Motor neuron (in vitro differentiated cells): ENCODE measurements around the gene KRT32. TPM values are rescaled to one million over a fixed set of nuclear protein-coding genes. Genes with fewer than 3 reads are reported as not detected.

Source experiments
- ATAC-seq, 8 experiments: fragments of 200-7000 bp; cut with Tn5 transposase; replicated peaks in 6 of 8; 2 replicates each; pipeline ENCODE4 v1.8.0; 2021; ENCODE audit warnings: mild to moderate bottlenecking in 8 of 8, moderate library complexity in 8 of 8
- H3K27ac ChIP-seq, 2 donors: fragments of 250-450 bp; sonication (Bioruptor Pico); 2 replicates each; pipeline ENCODE4 v1.9.0; 2021; ENCODE audit warnings: antibody characterized with exemption in 2 of 2, mild to moderate bottlenecking in 2 of 2, moderate library complexity in 1 of 2
- H3K4me1 ChIP-seq, 2 donors: fragments of 250-450 bp; sonication (Bioruptor Pico); replicated peaks in 1 of 2; 2 replicates each; pipeline ENCODE4 v1.6.1; 2021; ENCODE audit warnings: antibody characterized with exemption in 2 of 2, mild to moderate bottlenecking in 2 of 2, moderate library complexity in 1 of 2
- H3K4me3 ChIP-seq, 5 donors: fragments of 250-450 bp; sonication (Bioruptor Pico); 2 replicates each; pipeline ENCODE4 v1.9.0; 2021; ENCODE audit warnings: antibody characterized with exemption in 5 of 5, mild to moderate bottlenecking in 5 of 5, moderate library complexity in 4 of 5
- WGBS, 10 experiments: fragments of 450-650 bp; shearing (Covaris generic); methylation state at CpG; one replicate each; pipeline ENCODE4 v1.0.0; 2022; 5-methylcytosine and 5-hydroxymethylcytosine counted together
- in situ Hi-C, 9 experiments: fragments of 400-800 bp; cut with MboI; loops; one replicate each; pipeline ENCODE4 v1.15.0; 2021; ENCODE audit warnings: low sequenced_read_pairs in 9 of 9, low pct_unique_long_range_greater_than_20kb in 2 of 9; ENCODE audit not compliant: unreplicated experiment in 9 of 9
- total RNA-seq, 8 experiments: library from RNA; unstranded; fragments of 300-600 nt; gene quantifications; 2 replicates each; pipeline versions ENCODE4 v1.2.3 to v1.2.4, GENCODE V29; 2022

Gene KRT32
- total RNA-seq, 8 experiments from 2014 or later, result 0.05 TPM; not detected in 7

DNA sequence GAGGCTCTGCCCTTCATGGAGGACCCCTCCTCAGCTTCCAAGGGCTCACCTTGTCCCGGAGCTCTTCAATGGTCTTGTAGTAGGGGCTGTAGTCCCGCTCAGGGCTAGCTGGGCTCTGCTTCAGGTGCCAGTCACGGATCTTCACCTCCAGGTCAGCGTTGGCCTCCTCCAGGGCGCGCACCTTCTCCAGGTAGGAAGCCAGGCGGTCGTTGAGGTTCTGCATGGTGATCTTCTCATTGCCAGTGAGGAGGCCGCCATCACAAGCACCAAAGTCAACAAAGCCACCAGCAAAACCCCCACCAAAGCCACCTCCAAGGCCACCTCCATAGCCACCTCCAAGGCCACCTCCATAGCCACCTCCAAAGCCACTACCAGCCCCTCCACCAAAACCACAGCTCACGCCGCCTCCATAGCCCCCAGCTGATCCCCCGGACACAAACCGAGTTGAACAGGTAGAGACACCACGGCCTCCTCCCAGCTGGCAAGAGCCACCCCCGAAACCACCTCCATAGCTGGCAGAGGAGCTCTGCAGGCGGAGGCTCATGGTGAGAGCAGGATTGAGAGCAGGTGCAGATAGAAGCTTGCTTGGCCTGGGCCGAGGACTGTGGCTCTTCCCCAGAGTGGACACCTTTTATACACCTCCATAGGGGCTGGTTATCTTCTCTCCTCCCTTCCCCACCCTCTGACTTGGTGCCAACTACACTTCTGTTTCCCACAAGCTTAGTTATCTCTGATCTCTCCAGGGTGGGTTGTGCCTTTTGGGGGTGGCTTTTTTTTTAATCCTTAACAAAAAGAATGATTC lies 38.0 kb upstream of the KRT32 start, which contains the start of gene KRT13:
KRT13 (minus strand) TSS at position 606 of the 802 bp plus-strand sequence; CDS start at position 544, 62 bp downstream.
- no peak for ATAC-seq
- in situ Hi-C loops, result loop anchor here in 1 of 9 experiments (25.0 kb wide), 2 partner anchors 93 to 168 kb away; partner anchors contain the start of gene KRT37
- Histone ChIP-seq H3K4me3 (no peak within 1 kb of the TSS), H3K4me1 (peaks cover 6 to 11% of the 10 kb centered on the region in 2 donors), H3K27ac (no peak within 1 kb of the TSS)
- WGBS, 10 experiments, result 50 to 100% (median 95%) methylated on average over 1 to 3 of the region's 17 CpGs; no CpG with 5 or more reads in 4 of the 10 experiments

GRCh38 chr17:41504246-41504977 lies 37.2 kb upstream of the KRT32 start:
- peak in 1 of 8 experiments; percentile 71 for ATAC-seq
- in situ Hi-C loops, result loop anchor here in 1 of 9 experiments (25.0 kb wide), 2 partner anchors 92 to 167 kb away; partner anchors contain the start of gene KRT37
- H3K4me1 ChIP-seq, result peaks cover 6 to 11% of the 10 kb centered on the region in 2 donors
- no peak overlapping the region for H3K27ac ChIP-seq
- WGBS, 10 experiments, result 16 to 100% (median 71%) methylated on average over 1 to 6 of the region's 8 CpGs
- H3K4me3 ChIP-seq, result no peak overlapping the region

DNA sequence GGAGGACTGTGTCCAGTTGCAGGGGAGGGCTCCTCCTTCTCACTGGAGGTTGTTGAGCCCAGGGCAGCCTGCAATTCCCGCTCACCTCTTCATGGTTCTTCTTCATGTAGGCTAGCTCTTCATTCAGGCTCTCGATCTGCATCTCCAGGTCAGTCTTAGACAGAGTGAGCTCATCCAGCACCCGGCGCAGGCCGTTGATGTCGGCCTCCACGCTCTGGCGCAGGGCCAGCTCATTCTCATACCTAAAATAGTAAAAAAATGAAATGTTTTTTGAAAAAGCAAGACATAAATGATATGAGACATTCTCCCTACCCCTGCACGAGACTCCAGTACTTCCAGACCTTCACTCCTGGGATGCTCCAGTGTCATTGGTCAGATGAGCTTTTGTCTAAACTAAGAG lies 36.0 kb upstream of the KRT32 start:
- 60 to 100% (median 86%) methylated on average over 1 to 7 of the region's 9 CpGs; no CpG with 5 or more reads in 2 of the 10 experiments for WGBS, 10 experiments
- no peak for ATAC-seq
- in situ Hi-C loops, result loop anchor here in 1 of 9 experiments (25.0 kb wide), 2 partner anchors 91 to 166 kb away; partner anchors contain the start of gene KRT37

GRCh38 chr17:41500131-41500911 lies 33.1 kb upstream of the KRT32 start:
- in situ Hi-C loops, result loop anchor here in 1 of 9 experiments (25.0 kb wide), 2 partner anchors 88 to 163 kb away; partner anchors contain the start of gene KRT37
- H3K4me1 ChIP-seq, result peaks cover 2 to 3% of the 10 kb centered on the region in 2 donors
- H3K4me3 ChIP-seq, result no peak overlapping the region
- peak in 6 of 8 experiments; percentile 28 to 76 (median 54) for ATAC-seq
- WGBS, 10 experiments, result 7 to 88% (median 60%) methylated on average over 2 to 9 of the region's 15 CpGs; no CpG with 5 or more reads in 3 of the 10 experiments
- H3K27ac ChIP-seq, result no peak overlapping the region

More for the DNA sequence above, 36.0 kb upstream of the KRT32 start:
- Histone ChIP-seq H3K4me3 (no peak overlapping the region), H3K4me1 (peaks cover 6 to 11% of the 10 kb centered on the region in 2 donors), H3K27ac (no peak overlapping the region)

DNA sequence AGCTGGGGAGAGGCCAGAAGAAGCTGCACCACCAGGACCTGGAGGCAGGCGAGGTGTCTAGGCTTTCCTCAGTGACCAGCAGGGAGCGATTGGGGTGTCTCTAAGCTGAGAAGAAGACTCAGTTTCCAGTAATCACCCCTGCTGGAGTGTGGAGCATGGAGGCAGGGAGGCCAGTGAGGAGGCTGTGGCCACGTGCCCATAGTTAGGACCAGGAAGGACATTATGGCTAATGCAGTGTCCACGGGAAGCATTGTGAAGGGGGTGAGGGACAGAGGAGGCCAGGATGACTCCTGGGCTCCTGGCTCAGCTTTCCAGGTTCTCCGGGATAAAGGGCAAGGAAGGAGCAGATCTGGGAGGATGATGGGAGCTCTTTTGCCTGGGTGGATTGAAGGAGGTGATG lies 32.5 kb upstream of the KRT32 start:
- no peak for ATAC-seq
- H3K27ac ChIP-seq, result no peak overlapping the region
- in situ Hi-C loops, result loop anchor here in 2 of 9 experiments (25.0 kb wide), 3 partner anchors 87 to 587 kb away; partner anchors contain the start of gene KRT37 (in 1 of the 2)
- H3K4me3 ChIP-seq, result no peak overlapping the region
- peaks cover 2 to 3% of the 10 kb centered on the region in 2 donors for H3K4me1 ChIP-seq
- 34 to 100% (median 84%) methylated on average over 1 to 4 of the region's 5 CpGs for WGBS, 10 experiments

GRCh38 chr17:41498276-41498675 lies 31.1 kb upstream of the KRT32 start:
- WGBS, 10 experiments, result 50 to 95% (median 83%) methylated on average over 1 to 5 of the region's 6 CpGs; no CpG with 5 or more reads in 1 of the 10 experiments
- no peak overlapping the region for H3K27ac ChIP-seq
- in situ Hi-C loops, result loop anchor here in 2 of 9 experiments (25.0 kb wide), 1 partner anchor 586 kb away; no protein-coding TSS in a partner anchor
- peaks cover 2 to 3% of the 10 kb centered on the region in 2 donors for H3K4me1 ChIP-seq
- H3K4me3 ChIP-seq, result no peak overlapping the region
- no peak for ATAC-seq

- WGBS, 10 experiments, result 0 to 100% (median 85%) methylated on average over 1 to 6 of the region's 12 CpGs; no CpG with 5 or more reads in 4 of the 10 experiments
- peaks cover 2 to 15% of the 10 kb centered on the region in 2 donors for H3K4me1 ChIP-seq
- H3K4me3 ChIP-seq, result no peak overlapping the region
- ATAC-seq, result peak; percentile 19 to 100 (median 77)
- H3K27ac ChIP-seq, result no peak overlapping the region
- in situ Hi-C loops, result loop anchor here in 2 of 9 experiments (25.0 kb wide), 1 partner anchor 585 kb away; no protein-coding TSS in a partner anchor
These were observed 29.8 kb upstream of the KRT32 start for GRCh38 chr17:41496803-41497484.

DNA sequence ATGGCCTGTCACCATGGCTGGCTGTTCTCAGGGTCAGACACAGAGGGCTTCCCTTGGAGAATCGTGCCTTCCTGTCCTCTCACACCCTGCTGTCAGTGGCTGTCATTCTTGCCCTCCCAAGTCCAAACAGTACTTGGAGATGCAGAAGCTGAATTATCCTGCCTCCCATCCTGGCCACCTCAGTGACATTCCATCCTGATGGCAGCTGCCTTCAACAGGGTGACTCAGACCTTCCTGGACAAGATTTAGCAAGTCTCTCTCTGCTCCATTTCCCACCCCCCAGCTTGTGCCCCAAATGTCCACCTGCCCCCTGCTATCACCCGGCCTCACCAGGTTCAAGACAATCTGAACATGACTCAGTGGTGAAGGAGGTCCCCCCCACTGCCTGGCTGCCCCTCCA lies 27.3 kb upstream of the KRT32 start:
- H3K27ac ChIP-seq, result no peak overlapping the region
- no peak for ATAC-seq
- H3K4me1 ChIP-seq, result peaks cover 3 to 15% of the 10 kb centered on the region in 2 donors
- no peak overlapping the region for H3K4me3 ChIP-seq
- 0 to 40% (median 0%) methylated on average over 1 of the region's 2 CpGs; no CpG with 5 or more reads in 6 of the 10 experiments for WGBS, 10 experiments
- in situ Hi-C loops, result loop anchor here in 2 of 9 experiments (25.0 kb wide), 1 partner anchor 582 kb away; no protein-coding TSS in a partner anchor

DNA sequence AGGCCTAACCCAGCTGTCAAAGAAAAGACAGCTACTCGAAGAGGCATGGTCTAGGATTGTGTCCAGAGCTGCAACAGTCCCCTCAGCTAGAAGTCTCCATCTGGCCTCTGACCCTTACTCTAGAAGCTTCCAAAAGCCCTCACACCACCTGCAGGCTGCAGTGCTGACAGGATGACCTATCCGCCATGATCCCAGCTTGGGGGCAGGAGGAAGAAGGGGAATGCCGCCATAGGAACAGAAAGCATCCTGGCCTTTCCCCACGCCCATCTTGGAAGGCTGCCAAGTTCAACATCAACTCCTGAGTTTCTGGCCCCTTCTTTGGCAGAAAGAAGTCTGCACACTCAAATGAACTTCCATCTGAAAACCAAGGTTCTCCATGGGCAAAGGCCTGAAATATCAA lies 25.6 kb upstream of the KRT32 start:
- no peak overlapping the region for H3K27ac ChIP-seq
- no peak overlapping the region for H3K4me3 ChIP-seq
- WGBS, 10 experiments, result 0 to 80% (median 51%) methylated on average over 1 to 4 of the region's 4 CpGs; no CpG with 5 or more reads in 4 of the 10 experiments
- ATAC-seq, result peak in 2 of 8 experiments; percentile 19 to 48
- peaks cover 3 to 15% of the 10 kb centered on the region in 2 donors for H3K4me1 ChIP-seq
- in situ Hi-C loops, result loop anchor here in 2 of 9 experiments (25.0 kb wide), 1 partner anchor 580 kb away; no protein-coding TSS in a partner anchor

DNA sequence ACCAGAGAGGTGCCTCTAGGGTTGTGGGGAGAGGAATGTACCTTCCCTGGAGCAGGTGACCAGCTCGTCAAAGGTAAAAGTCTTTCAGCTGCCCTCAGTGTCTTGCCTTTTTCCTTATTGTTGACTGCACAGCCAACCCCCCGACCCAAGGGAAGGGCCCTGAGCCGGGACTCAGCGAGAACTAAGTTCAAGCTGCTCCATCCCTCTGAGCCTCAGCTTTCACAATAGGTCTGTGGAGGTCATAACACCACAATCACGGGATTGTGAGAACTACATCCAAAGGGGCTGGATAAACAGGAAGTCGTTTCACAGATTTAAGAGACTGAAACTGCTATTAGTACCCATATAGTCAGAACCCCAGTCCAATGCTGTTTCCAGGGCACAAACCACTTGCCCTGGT lies 25.2 kb upstream of the KRT32 start:
- ATAC-seq, result no peak

DNA sequence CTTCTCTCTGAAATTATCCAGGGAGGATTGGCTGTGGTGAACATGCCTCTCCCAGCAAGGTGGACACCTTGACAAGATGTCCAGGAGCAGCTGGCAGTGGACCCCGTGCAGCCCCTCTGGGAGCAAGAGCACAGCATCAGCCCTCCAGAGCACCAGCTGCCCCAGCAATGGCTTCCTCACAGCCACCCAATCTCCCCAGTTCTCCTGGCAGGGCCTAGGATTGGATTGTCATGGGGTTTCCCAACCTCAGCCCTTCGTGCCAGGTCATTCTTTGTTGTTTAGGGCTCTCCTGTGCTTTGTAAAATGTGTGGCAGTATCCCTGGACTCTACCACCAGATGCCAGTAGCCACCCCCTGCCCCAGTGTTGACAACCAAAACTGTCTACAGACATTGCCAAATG lies 24.3 kb upstream of the KRT32 start:
- in situ Hi-C loops, result loop anchor here in 2 of 9 experiments (25.0 kb wide), 1 partner anchor 579 kb away; no protein-coding TSS in a partner anchor
- WGBS, 10 experiments, result 20 to 100% (median 72%) methylated on average over 1 to 2 of the region's 2 CpGs; no CpG with 5 or more reads in 6 of the 10 experiments
- Histone ChIP-seq H3K4me1 (peaks cover 3 to 15% of the 10 kb centered on the region in 2 donors), H3K27ac (no peak overlapping the region), H3K4me3 (no peak overlapping the region)
- ATAC-seq, result no peak

More for the DNA sequence above, 25.2 kb upstream of the KRT32 start:
- peaks cover 3 to 15% of the 10 kb centered on the region in 2 donors for H3K4me1 ChIP-seq
- H3K27ac ChIP-seq, result no peak overlapping the region
- WGBS, 10 experiments, result 7 to 90% (median 67%) methylated on average over 2 to 6 of the region's 6 CpGs; no CpG with 5 or more reads in 2 of the 10 experiments
- in situ Hi-C loops, result loop anchor here in 2 of 9 experiments (25.0 kb wide), 1 partner anchor 580 kb away; no protein-coding TSS in a partner anchor
- no peak overlapping the region for H3K4me3 ChIP-seq
